Neural cell (in vitro differentiated cells): ENCODE results near the gene HSP90B1.

Source experiments
- EZH2 ChIP-seq: fragments of 200-600, 300-800 bp; shearing (Covaris generic), sonication (generic); IDR thresholded peaks from 2 replicates; pipeline ENCODE4 v1.6.1; 2014; ENCODE audit warnings: antibody characterized with exemption, low read length, borderline replicate concordance, mild to moderate bottlenecking; ENCODE audit not compliant: insufficient read depth, poor library complexity, severe bottlenecking
- MXI1 ChIP-seq: fragments of 450-650 bp; conservative IDR thresholded peaks from 2 replicates; pipeline ENCODE4 v1.6.1; 2014; ENCODE audit warnings: antibody characterized with exemption, mild to moderate bottlenecking; ENCODE audit not compliant: poor library complexity, severe bottlenecking
- POLR2AphosphoS5 ChIP-seq: IDR thresholded peaks from 2 replicates; pipeline ENCODE4 v1.6.1; 2012
- RAD21 ChIP-seq: fragments of 450-650 bp; conservative IDR thresholded peaks from 2 replicates; pipeline ENCODE4 v1.6.1; 2014; ENCODE audit warnings: antibody characterized with exemption, mild to moderate bottlenecking, moderate library complexity
- REST ChIP-seq: IDR thresholded peaks from 2 replicates; pipeline ENCODE4 v1.6.1; 2012; ENCODE audit warnings: borderline replicate concordance
- SMC3 ChIP-seq: fragments of 450-650 bp; conservative IDR thresholded peaks from 2 replicates; pipeline ENCODE4 v1.6.1; 2014; ENCODE audit warnings: antibody characterized with exemption, mild to moderate bottlenecking, moderate library complexity; ENCODE audit not compliant: poor library complexity
- TF ChIP-seq, protein P1 (sequence below): fragments of 450-650 bp; IDR thresholded peaks from 2 replicates; pipeline ENCODE4 v1.5.1; 2014; ENCODE audit warnings: antibody characterized with exemption, mild to moderate bottlenecking, moderate library complexity; ENCODE audit not compliant: poor library complexity, severe bottlenecking

DNA sequence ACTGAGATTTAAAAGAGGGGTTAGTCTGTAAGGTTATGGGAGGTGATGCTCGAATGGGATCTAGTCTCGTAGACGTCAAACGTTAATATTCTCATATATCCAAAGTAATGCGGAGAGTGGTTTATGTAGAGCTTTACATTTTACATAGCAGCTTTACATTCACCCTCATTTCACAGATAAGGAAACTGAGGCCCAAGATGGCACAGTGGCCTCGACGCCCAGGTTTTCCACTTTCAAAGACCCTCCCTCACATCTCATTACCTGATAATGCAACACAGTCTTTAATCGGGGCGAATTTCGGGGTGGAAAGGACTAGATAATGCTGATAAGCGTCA, 35.0 kb downstream of the HSP90B1 start:
- TF ChIP-seq, protein P1, sequence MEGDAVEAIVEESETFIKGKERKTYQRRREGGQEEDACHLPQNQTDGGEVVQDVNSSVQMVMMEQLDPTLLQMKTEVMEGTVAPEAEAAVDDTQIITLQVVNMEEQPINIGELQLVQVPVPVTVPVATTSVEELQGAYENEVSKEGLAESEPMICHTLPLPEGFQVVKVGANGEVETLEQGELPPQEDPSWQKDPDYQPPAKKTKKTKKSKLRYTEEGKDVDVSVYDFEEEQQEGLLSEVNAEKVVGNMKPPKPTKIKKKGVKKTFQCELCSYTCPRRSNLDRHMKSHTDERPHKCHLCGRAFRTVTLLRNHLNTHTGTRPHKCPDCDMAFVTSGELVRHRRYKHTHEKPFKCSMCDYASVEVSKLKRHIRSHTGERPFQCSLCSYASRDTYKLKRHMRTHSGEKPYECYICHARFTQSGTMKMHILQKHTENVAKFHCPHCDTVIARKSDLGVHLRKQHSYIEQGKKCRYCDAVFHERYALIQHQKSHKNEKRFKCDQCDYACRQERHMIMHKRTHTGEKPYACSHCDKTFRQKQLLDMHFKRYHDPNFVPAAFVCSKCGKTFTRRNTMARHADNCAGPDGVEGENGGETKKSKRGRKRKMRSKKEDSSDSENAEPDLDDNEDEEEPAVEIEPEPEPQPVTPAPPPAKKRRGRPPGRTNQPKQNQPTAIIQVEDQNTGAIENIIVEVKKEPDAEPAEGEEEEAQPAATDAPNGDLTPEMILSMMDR = no peak
- TF ChIP-seq SMC3 (no peak), EZH2 (no peak), POLR2AphosphoS5 (no peak), MXI1 (no peak), REST (no peak), RAD21 (no peak)
